Endothelial cell of umbilical vein (primary cell): ENCODE results near the gene TRAK1. TPM values are rescaled to one million over a fixed set of nuclear protein-coding genes. Genes with fewer than 3 reads are reported as not detected.

Experiments
- BruUV-seq: library from RNA; stranded (reverse); fragments of 400-500 nt; replicated peaks from 2 replicates; lab custom pipeline; 2021; lab: Mats Ljungman, UMichigan
- CTCF ChIA-PET: fragments of 300-600, 350-600 bp; sonication (Branson Sonifier 250); formaldehyde crosslinking; loops from one replicate; lab custom pipeline; 2021; ENCODE audit warnings: antibody characterized with exemption, inconsistent platforms; lab: Charles Lee
- POLR2A ChIA-PET: fragments of 300-600, 350-600 bp; sonication (Branson Sonifier 250); formaldehyde crosslinking; loops from one replicate; lab custom pipeline; 2021; ENCODE audit warnings: antibody characterized with exemption, inconsistent platforms; lab: Charles Lee
- DNase-seq: peaks from one replicate; pipeline ENCODE4 v3.0.0-alpha.2; 2011; ENCODE audit warnings: low read depth, low spot score
- FAIRE-seq: peaks from 2 replicates; lab custom pipeline; 2011; peaks lifted over from hg19 to GRCh38; lab: Jason Lieb, UNC
- H2AFZ ChIP-seq: 2 replicates; pipeline ENCODE4 v1.6.0; 2012; ENCODE audit warnings: low read depth, low read length, control low read depth, inconsistent platforms
- H3K27ac ChIP-seq: 2 replicates; pipeline ENCODE4 v1.5.1; 2011; ENCODE audit warnings: low read depth, mild to moderate bottlenecking, control low read depth, low read length, moderate library complexity; ENCODE audit not compliant: insufficient read depth
- H3K27me3 ChIP-seq, 2 experiments: 2 replicates each; pipeline versions ENCODE4 v1.6.0 to v1.6.1; 2011; ENCODE audit warnings: low read length in 2 of 2, mixed read lengths in 1 of 2; ENCODE audit not compliant: control insufficient read depth in 2 of 2, insufficient read depth in 2 of 2
- H3K36me3 ChIP-seq, 2 experiments: 2 replicates in 1 of 2; 3 replicates in 1 of 2; pipeline ENCODE4 v1.5.1; 2011; ENCODE audit warnings: low read length in 2 of 2, mild to moderate bottlenecking in 1 of 2, moderate library complexity in 1 of 2; ENCODE audit not compliant: control insufficient read depth in 2 of 2, insufficient read depth in 2 of 2; ENCODE audit errors: extremely low read depth in 1 of 2
- H3K4me1 ChIP-seq: 3 replicates; pipeline ENCODE4 v1.5.1; 2011; ENCODE audit warnings: mild to moderate bottlenecking, low read length; ENCODE audit not compliant: control insufficient read depth, insufficient read depth; ENCODE audit errors: extremely low read depth
- H3K4me2 ChIP-seq: 2 replicates; pipeline ENCODE4 v1.6.1; 2011; ENCODE audit warnings: low read length, control low read depth, mixed read lengths; ENCODE audit not compliant: insufficient read depth
- H3K4me3 ChIP-seq, 3 experiments: fragments of 200-600 bp in 1 of 3; sonication (generic), shearing (Covaris generic) in 1 of 3; replicated peaks in 1 of 3; 2 replicates each; pipeline ENCODE4 v1.5.1; 2011 to 2016; ENCODE audit warnings: control low read depth in 3 of 3, low read length in 3 of 3, mild to moderate bottlenecking in 2 of 3, inconsistent platforms in 1 of 3, low read depth in 1 of 3, moderate library complexity in 1 of 3; ENCODE audit not compliant: insufficient read depth in 1 of 3
- H3K79me2 ChIP-seq: 2 replicates; pipeline ENCODE4 v1.6.0; 2012; ENCODE audit warnings: low read length, inconsistent platforms; ENCODE audit not compliant: control insufficient read depth, insufficient read depth
- H3K9ac ChIP-seq: replicated peaks from 2 replicates; pipeline ENCODE3; 2011; ENCODE audit warnings: low read length, control low read depth; ENCODE audit not compliant: insufficient read depth; ENCODE audit errors: extremely low read depth
- H3K9me1 ChIP-seq: replicated peaks from 3 replicates; pipeline ENCODE4 v1.6.0; 2011; ENCODE audit warnings: mild to moderate bottlenecking, low read length; ENCODE audit not compliant: control insufficient read depth, insufficient read depth; ENCODE audit errors: extremely low read depth
- H3K9me3 ChIP-seq: replicated peaks from 2 replicates; pipeline ENCODE4 v1.5.1; 2012; ENCODE audit warnings: low read length, inconsistent platforms; ENCODE audit not compliant: control insufficient read depth, insufficient read depth
- H4K20me1 ChIP-seq: replicated peaks from 2 replicates; pipeline ENCODE3; 2011; ENCODE audit warnings: mild to moderate bottlenecking, low read length; ENCODE audit not compliant: control insufficient read depth, insufficient read depth; ENCODE audit errors: extremely low read depth
- EZH2 ChIP-seq: IDR thresholded peaks from 2 replicates; pipeline ENCODE4 v1.6.1; 2012; ENCODE audit warnings: borderline replicate concordance, low read depth, mild to moderate bottlenecking, moderate library complexity, low read length, inconsistent platforms; ENCODE audit not compliant: severe bottlenecking
- FOS ChIP-seq: IDR thresholded peaks from 2 replicates; pipeline ENCODE4 v1.6.1; 2011; ENCODE audit warnings: mild to moderate bottlenecking, low read length, moderate library complexity, borderline replicate concordance; ENCODE audit not compliant: insufficient read depth
- GATA2 ChIP-seq: IDR thresholded peaks from 2 replicates; pipeline ENCODE4 v1.7.0; 2011; ENCODE audit warnings: low read depth, mild to moderate bottlenecking, moderate library complexity, mixed read lengths, low read length; ENCODE audit not compliant: insufficient read length, insufficient read depth
- JUN ChIP-seq: IDR thresholded peaks from 2 replicates; pipeline ENCODE4 v1.6.1; 2011; ENCODE audit warnings: borderline replicate concordance, low read depth; ENCODE audit not compliant: insufficient read length, insufficient read depth
- MYC ChIP-seq: IDR thresholded peaks from one replicate; pipeline ENCODE4 v1.6.1; 2011; ENCODE audit warnings: mild to moderate bottlenecking, low read depth, low read length
- POLR2A ChIP-seq: IDR thresholded peaks from 2 replicates; pipeline ENCODE4 v1.6.1; 2012; ENCODE audit warnings: low read depth, mild to moderate bottlenecking, control low read depth, low read length
- POLR2AphosphoS5 ChIP-seq: IDR thresholded peaks from 2 replicates; pipeline ENCODE4 v1.6.1; 2012; ENCODE audit warnings: low read depth, mild to moderate bottlenecking, control low read depth, low read length, moderate library complexity; ENCODE audit not compliant: insufficient read depth
- dilution Hi-C: fragments of 300-500 bp; cut with MboI; formaldehyde crosslinking; loops from one replicate; pipeline ENCODE4 v1.15.0; 2019; ENCODE audit warnings: low sequenced_read_pairs; ENCODE audit not compliant: extremely low pct_ligation_motif_present
- intact Hi-C: fragments of 100-400 bp; cut with micrococcal nuclease; formaldehyde crosslinking; loops from one replicate; pipeline ENCODE4 v1.10.0; 2022
- polyA plus RNA-seq, 4 experiments: library from polyadenylated mRNA; depleted of rRNA in 3 of 4; stranded (reverse) in 3 of 4; unstranded in 1 of 4; fragments of >200 nt; gene quantifications; 2 replicates each; pipeline versions ENCODE4 v1.2.1 to v1.2.3, GENCODE V29; 2011 to 2012; ENCODE audit warnings: missing spikeins in 1 of 4
- total RNA-seq: library from RNA; stranded (reverse); gene quantifications from 2 replicates; pipeline ENCODE4 v1.2.3, GENCODE V29; 2021
- TF ChIP-seq, protein P1 (sequence below): IDR thresholded peaks from 2 replicates; pipeline ENCODE4 v1.6.1; 2011; ENCODE audit not compliant: insufficient read depth, insufficient read length
- TF ChIP-seq, protein P2 (sequence below), 2 donors: IDR thresholded peaks; 1 replicate in 1 of 2; 2 replicates in 1 of 2; pipeline ENCODE4 v1.5.1; 2011; ENCODE audit warnings: low read length in 2 of 2, mild to moderate bottlenecking in 2 of 2, moderate library complexity in 2 of 2, control low read depth in 1 of 2, inconsistent platforms in 1 of 2, low read depth in 1 of 2; ENCODE audit not compliant: insufficient read depth in 1 of 2; ENCODE audit errors: extremely low read depth in 1 of 2

TRAK1 gene
- total and polyA plus RNA-seq, 2 donors (not counting 3 experiments of a cell fraction or from before 2014, with no cell fraction given): 38.5 to 59.6 TPM

- H4K20me1 ChIP-seq: no peaks in the 10 kb centered on the region
- no peak overlapping the region for H3K27ac ChIP-seq
- intact Hi-C loops (no loop called here), dilution Hi-C loops (no loop called here)
- peaks cover 0 to 2% of the 10 kb centered on the region in 2 experiments for H3K36me3 ChIP-seq
- ChIA-PET POLR2A (no interaction called here), CTCF (interaction anchor here (1.1 to 2.6 kb wide), 2 partner anchors 13 to 61 kb away, joined by 6 to 16 read pairs; no protein-coding TSS in a partner anchor)
- FAIRE-seq (no peak), DNase-seq (no peak)
- no peaks in the 10 kb centered on the region for H3K27me3 ChIP-seq
- H3K79me2 ChIP-seq: peaks cover 1% of the 10 kb centered on the region
- no peaks in the 10 kb centered on the region for H3K9me3 ChIP-seq
- BruUV-seq: no TSS peak
- H3K4me2 ChIP-seq: no peak overlapping the region
- TF ChIP-seq GATA2 (no peak), MYC (no peak), POLR2A (no peak), POLR2AphosphoS5 (no peak), FOS (no peak), JUN (no peak), EZH2 (no peak)
- TF ChIP-seq, protein P1, sequence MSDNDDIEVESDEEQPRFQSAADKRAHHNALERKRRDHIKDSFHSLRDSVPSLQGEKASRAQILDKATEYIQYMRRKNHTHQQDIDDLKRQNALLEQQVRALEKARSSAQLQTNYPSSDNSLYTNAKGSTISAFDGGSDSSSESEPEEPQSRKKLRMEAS: no peak
- TF ChIP-seq, protein P2, sequence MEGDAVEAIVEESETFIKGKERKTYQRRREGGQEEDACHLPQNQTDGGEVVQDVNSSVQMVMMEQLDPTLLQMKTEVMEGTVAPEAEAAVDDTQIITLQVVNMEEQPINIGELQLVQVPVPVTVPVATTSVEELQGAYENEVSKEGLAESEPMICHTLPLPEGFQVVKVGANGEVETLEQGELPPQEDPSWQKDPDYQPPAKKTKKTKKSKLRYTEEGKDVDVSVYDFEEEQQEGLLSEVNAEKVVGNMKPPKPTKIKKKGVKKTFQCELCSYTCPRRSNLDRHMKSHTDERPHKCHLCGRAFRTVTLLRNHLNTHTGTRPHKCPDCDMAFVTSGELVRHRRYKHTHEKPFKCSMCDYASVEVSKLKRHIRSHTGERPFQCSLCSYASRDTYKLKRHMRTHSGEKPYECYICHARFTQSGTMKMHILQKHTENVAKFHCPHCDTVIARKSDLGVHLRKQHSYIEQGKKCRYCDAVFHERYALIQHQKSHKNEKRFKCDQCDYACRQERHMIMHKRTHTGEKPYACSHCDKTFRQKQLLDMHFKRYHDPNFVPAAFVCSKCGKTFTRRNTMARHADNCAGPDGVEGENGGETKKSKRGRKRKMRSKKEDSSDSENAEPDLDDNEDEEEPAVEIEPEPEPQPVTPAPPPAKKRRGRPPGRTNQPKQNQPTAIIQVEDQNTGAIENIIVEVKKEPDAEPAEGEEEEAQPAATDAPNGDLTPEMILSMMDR (IDR thresholded peaks at IDR 0.05; ENCODE audit: extremely low read depth in 1 of 2, insufficient read depth in 1 of 2, low read depth in 1 of 2, low read length in 2 of 2): no peak
- H3K9ac ChIP-seq: no peak overlapping the region
- no peak overlapping the region for H2AFZ ChIP-seq
- H3K4me1 ChIP-seq: no peaks in the 10 kb centered on the region
- H3K9me1 ChIP-seq: no peaks in the 10 kb centered on the region
- H3K4me3 ChIP-seq: no peak overlapping the region
Measured at GRCh38 chr3:42130329-42131070, 39.3 kb downstream of the TRAK1 start.
